ENCODE measurements around the gene SPTB. TPM values are rescaled to one million over a fixed set of nuclear protein-coding genes. Genes with fewer than 3 reads are reported as not detected.
A peak's percentile ranks its signal among the peaks of the same experiment; 100 is the strongest.

Gene SPTB
- total and polyA plus RNA-seq, 2 experiments from 2014 or later = 1.1 to 1.7 TPM

DNA sequence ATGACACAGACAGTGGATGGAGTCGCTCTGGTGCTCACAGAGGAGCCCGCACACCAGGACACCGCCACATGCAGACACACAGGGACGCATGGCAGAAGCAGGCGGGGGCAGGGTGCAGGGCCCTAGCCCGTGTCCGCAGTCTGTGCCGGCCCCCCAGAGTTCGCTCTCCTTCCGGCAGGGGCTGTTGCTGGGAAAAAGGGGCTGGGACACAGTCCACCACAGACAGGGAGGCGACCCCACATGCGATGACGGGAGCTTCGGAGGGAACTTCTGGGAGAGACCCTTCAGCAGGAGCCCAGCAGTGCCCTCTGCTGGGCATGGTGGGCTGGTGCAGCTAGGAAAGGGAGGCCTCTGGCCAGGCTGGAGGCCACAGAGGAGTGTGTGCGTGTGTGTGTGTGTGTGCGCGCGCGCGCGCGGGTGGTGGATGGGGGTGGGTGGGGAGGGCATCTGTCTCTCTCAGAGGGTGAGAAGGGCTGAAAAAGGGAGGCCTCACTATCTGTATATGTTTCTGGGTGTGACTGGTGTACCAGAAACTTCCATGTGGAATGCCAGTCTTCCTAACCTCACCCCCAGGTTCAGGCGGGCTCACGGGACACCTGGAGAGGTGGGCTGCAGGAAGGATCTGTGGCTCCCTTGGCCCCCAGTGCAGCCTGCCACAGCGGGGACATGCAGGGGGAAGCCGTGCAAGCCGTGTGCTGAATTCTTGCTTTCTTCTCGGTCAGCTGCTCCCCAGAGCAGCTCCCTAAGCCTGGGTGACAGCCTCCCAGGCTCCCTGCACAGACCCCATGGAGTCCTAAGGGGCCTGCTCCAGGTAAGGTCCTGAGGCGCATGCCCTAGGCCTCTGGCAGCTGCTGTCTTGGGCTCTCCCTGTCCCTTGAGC is 114.8 kb downstream of the SPTB start:
- H3K4me3 ChIP-seq = no peak overlapping the region
- peak overlapping the region; percentile 92 for H3K27ac ChIP-seq
- no peaks in the 10 kb centered on the region for H3K79me2 ChIP-seq
- H3K9me2 ChIP-seq (replicated peaks; ENCODE audit: insufficient read depth) = no peaks in the 10 kb centered on the region
- no peaks in the 10 kb centered on the region for H3K9me3 ChIP-seq (ENCODE audit: low read depth)
- WGBS (ENCODE audit: low lambda C conversion rate, missing lambda C conversion rate) = 35% methylated on average over 22 of the region's 29 CpGs
- H3K27me3 ChIP-seq = no peaks in the 10 kb centered on the region
- H3K36me3 ChIP-seq (replicated peaks; ENCODE audit: insufficient read depth, low read depth) = no peaks in the 10 kb centered on the region
- no peaks in the 10 kb centered on the region for H4K20me1 ChIP-seq (ENCODE audit: insufficient read depth, poor library complexity, severe bottlenecking)
- TF ChIP-seq EZH2phosphoT487 (IDR thresholded peaks at IDR 0.05; ENCODE audit: low read depth, severe bottlenecking, unreplicated experiment) (no peak), EZH2 (IDR thresholded peaks at IDR 0.05; ENCODE audit: borderline replicate concordance) (no peak)
- TF ChIP-seq, protein P1, sequence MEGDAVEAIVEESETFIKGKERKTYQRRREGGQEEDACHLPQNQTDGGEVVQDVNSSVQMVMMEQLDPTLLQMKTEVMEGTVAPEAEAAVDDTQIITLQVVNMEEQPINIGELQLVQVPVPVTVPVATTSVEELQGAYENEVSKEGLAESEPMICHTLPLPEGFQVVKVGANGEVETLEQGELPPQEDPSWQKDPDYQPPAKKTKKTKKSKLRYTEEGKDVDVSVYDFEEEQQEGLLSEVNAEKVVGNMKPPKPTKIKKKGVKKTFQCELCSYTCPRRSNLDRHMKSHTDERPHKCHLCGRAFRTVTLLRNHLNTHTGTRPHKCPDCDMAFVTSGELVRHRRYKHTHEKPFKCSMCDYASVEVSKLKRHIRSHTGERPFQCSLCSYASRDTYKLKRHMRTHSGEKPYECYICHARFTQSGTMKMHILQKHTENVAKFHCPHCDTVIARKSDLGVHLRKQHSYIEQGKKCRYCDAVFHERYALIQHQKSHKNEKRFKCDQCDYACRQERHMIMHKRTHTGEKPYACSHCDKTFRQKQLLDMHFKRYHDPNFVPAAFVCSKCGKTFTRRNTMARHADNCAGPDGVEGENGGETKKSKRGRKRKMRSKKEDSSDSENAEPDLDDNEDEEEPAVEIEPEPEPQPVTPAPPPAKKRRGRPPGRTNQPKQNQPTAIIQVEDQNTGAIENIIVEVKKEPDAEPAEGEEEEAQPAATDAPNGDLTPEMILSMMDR (IDR thresholded peaks at IDR 0.05; ENCODE audit: poor library complexity) = peak; percentile 97
- peaks cover 47% of the 10 kb centered on the region for H3K4me1 ChIP-seq (ENCODE audit: insufficient read depth)
- peak overlapping the region; percentile 46 for H2AFZ ChIP-seq
- DNase-seq (ENCODE audit: low spot score) = peak; percentile 89
- peak overlapping the region; percentile 74 for H3K4me2 ChIP-seq

DNA sequence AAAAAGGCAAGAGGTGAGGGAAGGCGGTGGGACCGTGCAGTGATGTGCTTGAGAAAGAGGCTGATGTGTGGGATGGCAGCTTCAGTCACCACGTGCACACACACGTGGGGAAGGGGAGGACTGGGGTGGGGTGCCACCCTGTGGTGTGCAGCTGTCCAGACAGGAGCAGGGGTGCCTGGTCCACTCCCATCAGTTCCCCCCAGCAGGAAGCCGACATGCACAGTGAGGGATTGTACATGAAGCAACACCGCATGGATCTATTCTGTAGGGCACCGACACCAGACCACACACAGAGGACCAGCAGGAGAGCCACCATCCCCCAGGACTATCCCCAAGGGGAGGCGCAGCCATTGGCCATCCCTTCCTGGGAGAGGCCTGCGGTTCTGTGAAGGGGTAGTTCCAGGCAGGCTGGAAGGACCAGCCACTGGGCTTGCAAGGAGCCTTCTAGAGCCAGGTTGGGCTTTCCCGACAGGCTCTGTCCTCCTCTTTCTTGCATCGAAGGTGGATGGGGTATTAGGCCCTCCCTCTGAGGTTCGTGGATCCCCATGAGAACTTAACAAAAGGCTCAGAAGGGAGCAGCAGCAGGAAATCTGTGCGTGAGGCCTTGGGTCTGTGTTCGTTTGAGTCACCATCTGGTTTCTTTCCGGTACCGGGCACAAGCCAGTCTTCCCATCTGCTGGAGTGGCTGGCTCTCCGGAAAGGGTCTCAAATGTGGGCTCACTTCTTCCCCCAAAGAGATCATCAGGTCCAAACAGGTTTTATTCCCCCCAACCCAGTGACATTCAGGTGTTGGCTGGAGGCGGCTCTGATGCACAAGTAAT is 115.7 kb downstream of the SPTB start:
- Histone ChIP-seq H3K9me2 (replicated peaks; ENCODE audit: insufficient read depth) (no peaks in the 10 kb centered on the region), H3K4me3 (no peak overlapping the region), H3K4me2 (peak overlapping the region; percentile 74), H3K27ac (peak overlapping the region; percentile 92), H3K27me3 (no peaks in the 10 kb centered on the region), H2AFZ (peak overlapping the region; percentile 46), H3K4me1 (ENCODE audit: insufficient read depth) (peaks cover 56% of the 10 kb centered on the region), H3K79me2 (no peaks in the 10 kb centered on the region), H4K20me1 (ENCODE audit: insufficient read depth, poor library complexity, severe bottlenecking) (no peaks in the 10 kb centered on the region), H3K9me3 (ENCODE audit: low read depth) (no peaks in the 10 kb centered on the region), H3K36me3 (replicated peaks; ENCODE audit: insufficient read depth, low read depth) (no peaks in the 10 kb centered on the region)
- DNase-seq (ENCODE audit: low spot score) = peak; percentile 40
- 62% methylated on average over 18 of the region's 18 CpGs for WGBS (ENCODE audit: low lambda C conversion rate, missing lambda C conversion rate)
- TF ChIP-seq EZH2 (IDR thresholded peaks at IDR 0.05; ENCODE audit: borderline replicate concordance) (no peak), EZH2phosphoT487 (IDR thresholded peaks at IDR 0.05; ENCODE audit: low read depth, severe bottlenecking, unreplicated experiment) (no peak)
- TF ChIP-seq, protein P1 (IDR thresholded peaks at IDR 0.05; ENCODE audit: poor library complexity) = peak; percentile 30

DNA sequence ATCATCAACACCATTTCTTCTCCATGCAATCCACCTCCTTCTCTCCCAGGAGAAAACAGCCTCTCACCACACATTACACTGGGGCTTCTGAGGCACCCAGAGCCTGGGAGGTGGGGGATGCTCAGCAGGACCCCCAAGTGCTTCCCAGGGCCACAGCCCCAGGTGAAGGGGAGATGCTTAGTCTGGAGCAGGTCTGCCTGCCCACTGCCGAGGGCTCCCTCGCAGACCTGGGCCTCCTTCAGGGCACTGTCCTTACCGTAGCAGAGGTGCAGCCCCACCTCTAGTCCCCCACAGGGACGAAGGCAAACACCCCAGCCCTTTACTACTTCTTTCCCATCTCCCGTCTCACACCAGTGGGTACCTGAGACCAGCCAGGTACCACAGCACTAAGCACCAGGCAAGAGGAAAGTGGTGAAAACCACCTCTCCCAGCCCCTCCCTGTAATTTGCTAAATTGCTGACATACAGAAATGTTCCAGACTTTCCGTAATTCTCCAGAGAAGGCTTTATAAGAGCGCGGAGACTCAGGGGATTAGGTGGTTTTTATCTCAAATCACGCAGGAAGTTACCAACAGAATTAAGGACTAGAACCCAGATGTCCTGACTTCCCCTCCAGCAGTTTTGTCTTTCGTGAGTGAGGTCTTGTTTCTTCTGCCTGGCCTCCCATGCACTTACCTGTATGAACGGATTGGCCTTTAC is 116.5 kb downstream of the SPTB start:
- no peak overlapping the region for H2AFZ ChIP-seq
- TF ChIP-seq EZH2phosphoT487 (IDR thresholded peaks at IDR 0.05; ENCODE audit: low read depth, severe bottlenecking, unreplicated experiment) = no peak
- TF ChIP-seq EZH2 (IDR thresholded peaks at IDR 0.05; ENCODE audit: borderline replicate concordance) = no peak
- TF ChIP-seq, protein P1 (IDR thresholded peaks at IDR 0.05; ENCODE audit: poor library complexity) = no peak
- H3K79me2 ChIP-seq = no peaks in the 10 kb centered on the region
- no peaks in the 10 kb centered on the region for H3K9me2 ChIP-seq (replicated peaks; ENCODE audit: insufficient read depth)
- H3K4me1 ChIP-seq (ENCODE audit: insufficient read depth) = peaks cover 61% of the 10 kb centered on the region
- H3K27me3 ChIP-seq = no peaks in the 10 kb centered on the region
- H3K27ac ChIP-seq = peak overlapping the region; percentile 92
- no peaks in the 10 kb centered on the region for H4K20me1 ChIP-seq (ENCODE audit: insufficient read depth, poor library complexity, severe bottlenecking)
- no peaks in the 10 kb centered on the region for H3K36me3 ChIP-seq (replicated peaks; ENCODE audit: insufficient read depth, low read depth)
- H3K4me2 ChIP-seq = peak overlapping the region; percentile 23
- no peaks in the 10 kb centered on the region for H3K9me3 ChIP-seq (ENCODE audit: low read depth)
- WGBS (ENCODE audit: low lambda C conversion rate, missing lambda C conversion rate) = 60% methylated on average over 11 of the region's 11 CpGs
- no peak for DNase-seq (ENCODE audit: low spot score)
- no peak overlapping the region for H3K4me3 ChIP-seq

Data from hepatocyte (in vitro differentiated cells).